BLaER1 (cell line): Measurements from ENCODE around the gene STARD7.
"Not testable (repeated sequence)": the region's sequence is repeated elsewhere in the genome, so short reads cannot be mapped to it uniquely, and the experiment has no call there.

Experiments used
- H3K27ac ChIP-seq: shearing (Covaris generic); formaldehyde crosslinking; 2 replicates; pipeline ENCODE4 v1.8.1; 2022
- H3K27me3 ChIP-seq: shearing (Covaris generic); formaldehyde crosslinking; 2 replicates; pipeline ENCODE4 v1.8.1; 2022
- H3K36me3 ChIP-seq: shearing (Covaris generic); formaldehyde crosslinking; 2 replicates; pipeline ENCODE4 v1.8.1; 2022
- H3K4me1 ChIP-seq: shearing (Covaris generic); formaldehyde crosslinking; 2 replicates; pipeline ENCODE4 v1.8.1; 2022
- H3K4me2 ChIP-seq: shearing (Covaris generic); formaldehyde crosslinking; 2 replicates; pipeline ENCODE4 v1.8.1; 2022
- H3K4me3 ChIP-seq: shearing (Covaris generic); formaldehyde crosslinking; 2 replicates; pipeline ENCODE4 v1.8.1; 2022
- H3K9ac ChIP-seq: shearing (Covaris generic); formaldehyde crosslinking; 2 replicates; pipeline ENCODE4 v1.8.1; 2022
- H3K9me3 ChIP-seq: shearing (Covaris generic); formaldehyde crosslinking; 2 replicates; pipeline ENCODE4 v1.8.1; 2022
- H4K20me1 ChIP-seq: shearing (Covaris generic); formaldehyde crosslinking; 2 replicates; pipeline ENCODE4 v1.8.1; 2022
- Cebpa-rat ChIP-seq: shearing (Covaris generic); IDR thresholded peaks from 2 replicates; pipeline ENCODE4 v1.8.1; 2022

STARD7 gene

DNA sequence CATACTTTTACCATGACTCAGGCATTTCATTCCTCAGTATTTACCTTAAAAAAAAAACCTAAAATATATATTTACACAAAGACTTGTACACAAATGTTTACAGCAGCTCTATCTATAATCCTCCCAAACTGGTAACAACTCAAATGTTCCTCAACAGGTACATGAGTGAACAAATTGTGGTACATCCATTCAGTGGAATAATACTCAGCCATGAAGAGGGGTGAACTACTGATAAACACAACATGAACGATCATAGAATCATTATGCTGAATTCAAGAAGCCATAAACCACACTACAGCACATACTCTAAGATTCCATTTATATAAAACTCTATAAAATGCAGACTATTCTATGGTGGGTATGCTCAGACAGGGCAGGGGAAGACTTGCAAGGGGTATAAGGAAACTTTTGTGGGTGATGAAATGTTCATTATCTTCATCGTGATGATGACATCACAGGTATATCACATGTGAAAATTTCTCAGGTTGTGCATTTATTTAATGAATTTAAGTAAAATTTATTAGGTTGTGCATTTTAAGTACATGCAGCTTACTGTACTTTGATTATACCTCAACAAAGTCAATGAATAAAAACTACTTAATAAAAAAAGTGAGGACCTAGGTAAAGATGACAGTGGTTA lies 38.6 kb downstream of the STARD7 start:
- Histone ChIP-seq H3K4me3 (no peak overlapping the region), H3K4me1 (peaks cover 11% of the 10 kb centered on the region), H3K36me3 (no peaks in the 10 kb centered on the region), H3K27me3 (no peaks in the 10 kb centered on the region), H4K20me1 (no peaks in the 10 kb centered on the region), H3K27ac (no peak overlapping the region), H3K9me3 (no peaks in the 10 kb centered on the region), H3K9ac (no peak overlapping the region), H3K4me2 (no peak overlapping the region)
- TF ChIP-seq Cebpa-rat: no peak

DNA sequence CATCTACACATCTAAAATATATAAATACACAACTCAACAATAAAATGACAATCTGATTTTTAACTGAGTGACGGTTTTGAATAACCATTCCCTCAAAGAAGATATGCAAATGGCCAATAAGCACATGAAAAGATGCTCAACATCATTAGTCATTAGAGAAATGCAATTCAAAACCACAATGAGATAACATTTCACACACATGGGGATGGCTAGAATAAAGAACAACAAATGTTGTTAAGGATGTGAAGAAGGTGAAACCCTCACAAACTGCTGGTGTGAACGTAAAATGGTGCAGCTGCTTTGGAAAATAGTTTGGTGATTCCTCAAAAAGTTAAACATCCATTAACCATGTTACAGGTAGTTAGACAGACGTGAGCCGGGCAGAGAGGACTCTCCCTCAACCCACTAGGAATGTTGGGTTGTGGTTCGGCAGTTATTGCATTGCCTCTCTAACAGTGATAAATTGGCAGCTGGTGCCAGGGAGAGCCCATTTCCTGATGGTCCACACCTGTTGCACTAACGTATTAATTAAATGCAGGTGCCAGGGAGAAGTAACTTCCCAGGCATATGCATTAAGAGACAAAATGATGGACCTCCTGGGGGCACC lies 41.1 kb downstream of the STARD7 start:
- H3K36me3 ChIP-seq: no peaks in the 10 kb centered on the region

DNA sequence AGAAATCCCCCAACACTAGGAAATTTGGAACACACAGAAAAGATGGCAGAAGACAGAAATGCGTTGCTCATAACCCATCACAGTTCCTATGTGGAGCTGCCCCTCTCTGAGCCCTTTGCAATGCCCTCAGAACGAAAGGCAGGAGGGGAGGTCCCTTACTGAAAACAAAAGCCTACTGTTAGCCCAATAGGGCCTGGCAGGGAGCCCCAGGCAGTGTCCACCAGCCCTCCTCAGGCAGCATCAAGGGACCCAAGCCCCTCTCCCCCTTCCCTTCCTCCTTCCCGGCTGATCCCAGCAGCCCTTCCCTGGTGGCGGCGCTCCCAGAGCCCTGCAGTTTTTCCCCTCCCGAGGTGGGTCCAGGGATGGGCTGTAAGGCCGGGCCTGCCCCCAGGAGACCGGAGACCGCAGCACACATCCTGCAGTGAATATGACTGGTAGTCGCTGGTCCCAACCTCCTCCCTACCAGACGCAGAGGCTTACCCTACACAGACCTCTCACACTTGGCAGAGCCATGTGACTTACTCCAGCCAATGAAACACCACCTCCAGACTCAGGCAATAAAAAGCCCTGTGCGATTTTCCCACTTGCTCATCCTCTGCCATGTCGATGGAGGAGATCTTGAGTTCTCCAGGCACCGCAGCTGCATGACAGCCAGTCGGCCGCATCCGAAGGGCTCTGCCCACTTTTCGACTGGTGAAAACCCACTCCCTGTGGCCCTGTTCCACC lies 44.0 kb downstream of the STARD7 start:
- Histone ChIP-seq H3K4me1 (peaks cover 37% of the 10 kb centered on the region), H3K9me3 (peaks cover 11% of the 10 kb centered on the region), H3K4me2 (peak overlapping the region; percentile 76), H3K36me3 (no peaks in the 10 kb centered on the region), H3K9ac (peak overlapping the region; percentile 70; the same call in 1 of the 2 replicates), H3K27ac (peak overlapping the region; percentile 83), H3K27me3 (no peaks in the 10 kb centered on the region), H3K4me3 (no peak overlapping the region), H4K20me1 (no peaks in the 10 kb centered on the region)
- TF ChIP-seq Cebpa-rat: no peak

More for the DNA sequence above, 41.1 kb downstream of the STARD7 start:
- Histone ChIP-seq H3K4me2 (no peak overlapping the region), H4K20me1 (no peaks in the 10 kb centered on the region), H3K4me3 (no peak overlapping the region), H3K4me1 (peaks cover 31% of the 10 kb centered on the region), H3K9ac (no peak overlapping the region), H3K27me3 (no peaks in the 10 kb centered on the region), H3K27ac (no peak overlapping the region), H3K9me3 (no peaks in the 10 kb centered on the region)
- no peak for TF ChIP-seq Cebpa-rat

DNA sequence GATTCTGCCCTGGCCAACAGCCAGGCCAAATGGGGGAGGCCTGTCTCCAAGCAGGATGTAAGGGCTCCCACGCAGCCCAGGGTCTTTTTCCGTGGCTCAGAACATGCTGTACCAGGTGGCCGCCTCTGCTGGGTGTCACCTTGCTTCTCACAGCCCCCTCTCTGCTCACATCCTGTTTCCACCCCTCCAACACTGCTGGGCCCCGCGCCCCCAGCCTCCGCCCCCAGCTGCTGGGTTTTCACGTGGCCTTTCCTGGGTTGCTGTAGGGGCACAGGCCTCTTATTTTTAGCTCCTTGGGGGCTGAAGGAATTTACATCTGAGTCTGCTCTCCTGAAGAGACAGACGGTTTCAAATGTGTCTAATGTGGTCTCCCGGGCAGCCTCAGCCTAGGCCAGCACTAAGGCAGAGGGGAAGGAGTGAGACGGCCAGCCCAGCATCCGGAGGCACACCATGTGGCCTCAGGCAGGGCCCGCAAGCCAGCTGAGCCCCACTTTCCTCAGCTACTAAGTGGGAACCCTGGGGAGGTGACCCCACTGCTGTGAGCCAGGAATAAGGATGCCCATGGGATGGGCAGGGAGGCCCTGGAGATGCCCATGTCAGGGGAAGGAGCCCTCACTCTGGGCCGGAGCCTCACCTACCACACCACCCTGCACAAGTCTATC lies 44.7 kb downstream of the STARD7 start:
- H3K4me1 ChIP-seq: peaks cover 37% of the 10 kb centered on the region
- H3K9ac ChIP-seq: peak overlapping the region; percentile 70
- H3K4me3 ChIP-seq: no peak overlapping the region

DNA sequence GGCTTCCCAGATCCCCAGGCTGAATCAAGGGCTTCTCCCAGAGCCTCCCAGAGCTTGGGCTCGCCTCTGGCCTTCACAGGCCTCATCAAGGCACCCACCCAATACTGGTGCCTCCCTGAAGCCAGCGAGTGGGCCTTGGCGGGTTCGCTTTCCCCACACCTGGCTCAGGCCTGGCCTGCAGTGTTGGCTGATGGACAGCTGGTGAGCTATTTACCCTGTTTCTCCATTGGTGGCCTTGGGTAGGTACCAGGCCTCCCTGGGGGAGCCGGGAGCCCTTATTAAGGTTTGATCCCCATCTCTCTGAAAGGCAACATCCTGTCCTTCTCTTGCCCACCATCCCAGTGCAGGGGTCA lies 45.2 kb downstream of the STARD7 start:
- Histone ChIP-seq H4K20me1 (no peaks in the 10 kb centered on the region), H3K36me3 (no peaks in the 10 kb centered on the region), H3K4me3 (no peak overlapping the region), H3K27me3 (no peaks in the 10 kb centered on the region), H3K4me2 (peak overlapping the region; percentile 76), H3K9me3 (peaks cover 11% of the 10 kb centered on the region), H3K4me1 (peaks cover 37% of the 10 kb centered on the region), H3K27ac (peak overlapping the region; percentile 83), H3K9ac (peak overlapping the region; percentile 70; the same call in 1 of the 2 replicates)
- no peak for TF ChIP-seq Cebpa-rat

More for the DNA sequence above, 44.7 kb downstream of the STARD7 start:
- H3K27ac ChIP-seq: peak overlapping the region; percentile 83
- peaks cover 11% of the 10 kb centered on the region for H3K9me3 ChIP-seq
- no peaks in the 10 kb centered on the region for H3K36me3 ChIP-seq
- no peaks in the 10 kb centered on the region for H3K27me3 ChIP-seq
- no peaks in the 10 kb centered on the region for H4K20me1 ChIP-seq
- H3K4me2 ChIP-seq: peak overlapping the region; percentile 76
- TF ChIP-seq Cebpa-rat: no peak

DNA sequence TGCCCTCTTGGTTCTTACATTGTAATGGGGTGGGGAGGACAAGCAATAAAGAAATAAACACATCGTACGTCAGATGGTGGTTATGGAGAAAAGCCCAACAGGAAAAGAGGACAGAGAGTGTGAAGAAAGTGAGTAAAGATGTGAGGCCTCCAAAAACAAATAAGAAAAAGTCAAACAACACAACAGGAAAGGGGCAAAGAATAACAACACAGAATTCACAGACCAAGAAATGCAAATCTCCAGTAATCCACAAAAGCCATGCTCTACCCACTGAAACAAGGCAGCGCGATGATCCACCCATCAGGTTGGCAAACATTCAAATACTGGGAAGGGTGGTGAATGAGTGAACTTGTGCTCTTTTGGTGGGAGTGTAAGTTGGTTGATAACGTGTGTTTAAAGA lies 46.7 kb downstream of the STARD7 start:
- no peaks in the 10 kb centered on the region for H3K36me3 ChIP-seq
- TF ChIP-seq Cebpa-rat: no peak
- H3K9ac ChIP-seq: no peak overlapping the region
- no peak overlapping the region for H3K4me2 ChIP-seq
- H3K4me3 ChIP-seq: no peak overlapping the region
- H3K27me3 ChIP-seq: no peaks in the 10 kb centered on the region
- H4K20me1 ChIP-seq: no peaks in the 10 kb centered on the region
- H3K4me1 ChIP-seq: peaks cover 43% of the 10 kb centered on the region
- H3K9me3 ChIP-seq: peaks cover 11% of the 10 kb centered on the region
- H3K27ac ChIP-seq: 0 out of 2 replicates have a peak overlapping the region, but pooled peaks have one; percentile 6

DNA sequence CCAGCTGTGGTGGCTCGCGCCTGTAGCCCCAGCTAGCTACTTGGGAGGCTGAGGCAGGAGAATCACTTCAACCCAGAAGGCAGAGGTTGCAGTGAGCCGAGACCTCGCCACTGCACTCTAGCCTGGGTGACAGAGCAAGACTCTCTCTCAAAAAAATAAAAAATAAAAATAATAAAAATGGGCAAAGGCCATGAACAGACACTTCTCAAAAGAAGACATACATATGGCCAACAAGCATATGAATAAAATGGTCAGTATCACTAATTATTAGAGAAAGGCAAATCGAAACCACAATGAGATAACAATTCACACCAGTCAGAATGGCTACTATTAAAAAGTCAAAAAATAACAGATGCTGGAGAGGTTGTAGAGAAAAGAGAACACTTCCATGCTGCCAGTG lies 48.3 kb downstream of the STARD7 start:
- not testable (repeated sequence) for H3K4me2 ChIP-seq, H4K20me1 ChIP-seq, H3K4me3 ChIP-seq, H3K27me3 ChIP-seq, H3K36me3 ChIP-seq, H3K27ac ChIP-seq, H3K9ac ChIP-seq
- H3K9me3 ChIP-seq: peaks cover 11% of the 10 kb centered on the region
- H3K4me1 ChIP-seq: peaks cover 58% of the 10 kb centered on the region

DNA sequence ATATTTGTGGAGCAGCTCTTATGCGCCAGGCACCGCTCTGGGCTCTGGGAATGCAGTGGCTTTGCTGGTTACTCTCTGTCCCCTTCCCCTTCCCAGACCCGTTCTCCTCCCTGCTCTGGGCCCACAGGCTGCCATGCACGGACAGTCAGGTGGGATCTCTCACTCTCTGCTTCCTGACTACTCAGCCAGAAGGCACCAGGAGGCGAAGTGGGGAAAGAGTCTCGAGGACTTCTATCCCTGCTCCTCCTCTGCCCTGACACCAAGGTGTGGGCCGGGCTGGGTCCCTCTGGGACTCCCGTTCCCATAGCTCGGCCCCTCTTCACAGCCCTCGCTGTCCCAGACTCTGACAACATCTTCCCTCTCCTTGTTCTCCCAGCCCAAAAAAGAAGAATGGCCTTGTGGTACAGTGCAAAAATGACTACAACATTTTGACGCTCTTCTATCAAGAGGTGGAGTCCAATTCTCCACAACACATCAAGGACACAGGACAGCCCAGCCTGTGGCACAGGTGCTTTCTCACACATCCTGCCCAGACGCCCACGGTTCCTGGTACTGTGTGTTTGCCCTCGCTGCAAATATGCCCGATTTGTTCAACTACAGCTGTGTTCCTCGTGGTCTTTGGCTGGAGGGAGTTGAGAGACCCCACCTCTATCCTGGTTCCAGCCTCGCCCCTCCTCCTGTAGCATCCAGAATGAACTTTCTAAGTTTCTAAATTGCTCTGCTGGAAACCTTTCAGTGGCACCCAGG lies 49.4 kb downstream of the STARD7 start:
- peaks cover 50% of the 10 kb centered on the region for H3K4me1 ChIP-seq
- H3K27ac ChIP-seq: no peak overlapping the region
- no peak overlapping the region for H3K4me3 ChIP-seq
- H4K20me1 ChIP-seq: no peaks in the 10 kb centered on the region
- peaks cover 11% of the 10 kb centered on the region for H3K9me3 ChIP-seq
- H3K4me2 ChIP-seq: no peak overlapping the region
- no peak overlapping the region for H3K9ac ChIP-seq
- TF ChIP-seq Cebpa-rat: no peak
- no peaks in the 10 kb centered on the region for H3K27me3 ChIP-seq
- no peaks in the 10 kb centered on the region for H3K36me3 ChIP-seq

DNA sequence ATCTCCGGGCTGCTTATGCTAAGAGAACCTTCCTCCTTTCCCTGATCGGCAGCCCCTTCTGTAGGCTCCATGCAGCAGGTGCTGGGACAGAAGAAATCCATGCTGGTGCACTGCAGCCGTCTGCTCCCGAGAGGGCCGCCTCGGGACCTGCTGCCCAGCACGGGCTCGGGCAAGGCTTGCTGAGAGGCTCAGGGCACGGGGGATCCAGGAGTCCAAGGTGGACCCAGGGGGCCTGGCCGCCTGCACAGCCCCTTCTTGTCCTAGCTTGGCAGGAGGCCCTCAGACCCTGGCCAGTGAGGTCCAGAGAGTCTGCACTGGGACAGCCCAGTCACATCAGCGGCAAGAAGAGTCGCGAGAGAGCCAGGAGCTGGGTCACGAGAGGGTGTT lies 50.1 kb downstream of the STARD7 start:
- Histone ChIP-seq H3K36me3 (no peaks in the 10 kb centered on the region), H3K27me3 (no peaks in the 10 kb centered on the region), H4K20me1 (no peaks in the 10 kb centered on the region), H3K9me3 (peaks cover 11% of the 10 kb centered on the region), H3K4me2 (no peak overlapping the region), H3K4me1 (peaks cover 43% of the 10 kb centered on the region), H3K27ac (no peak overlapping the region), H3K4me3 (no peak overlapping the region), H3K9ac (no peak overlapping the region)
- no peak for TF ChIP-seq Cebpa-rat
